ENCODE data around the gene UBAC1. TPM values are rescaled to one million over a fixed set of nuclear protein-coding genes. Genes with fewer than 3 reads are reported as not detected.

The UBAC1 gene
- total and polyA plus RNA-seq, 9 of the 15 experiments (the other 6 are each of a cell fraction or from before 2014, with no cell fraction given), result 94.0 to 399 (median 228) TPM

DNA sequence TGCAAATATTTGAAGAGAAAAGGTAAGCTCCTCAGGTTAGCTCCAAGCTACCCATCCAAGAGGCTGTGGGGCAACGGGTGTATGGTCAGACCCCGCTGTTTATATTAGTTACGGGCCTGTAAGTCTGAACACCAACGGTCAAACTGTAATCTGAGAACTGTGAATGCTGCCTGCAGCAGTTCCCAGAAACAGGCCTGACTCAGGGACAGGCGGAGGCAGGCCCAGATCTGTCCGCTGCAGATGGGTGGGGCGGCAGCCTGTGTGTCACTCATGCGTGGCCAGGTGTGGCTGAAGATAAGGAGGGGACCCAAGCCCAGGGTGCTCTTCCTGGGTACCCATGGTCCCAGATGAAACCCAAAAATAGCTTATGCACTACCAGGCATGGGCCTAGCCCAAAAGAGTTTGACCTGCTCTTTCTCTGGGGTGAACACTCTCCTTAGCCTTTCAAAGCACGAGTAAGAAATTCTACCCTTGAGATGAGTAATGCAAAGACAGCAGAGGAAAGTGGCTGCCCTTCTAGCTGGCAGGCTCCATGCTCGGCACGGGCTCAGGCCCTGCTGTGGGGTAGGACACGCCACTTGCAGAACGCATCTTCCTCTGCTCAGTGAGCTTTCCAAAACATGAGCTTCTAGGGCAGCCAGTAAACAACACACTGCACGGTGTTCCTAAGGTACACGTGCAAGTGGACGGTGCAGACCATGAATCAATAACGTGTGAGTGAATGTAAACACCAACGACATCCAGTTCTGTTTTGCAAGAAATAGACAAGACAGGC lies 9.1 kb downstream of the UBAC1 start (continued):
- TF ChIP-seq PHF21A (IDR thresholded peaks at IDR 0.05; ENCODE audit: borderline replicate concordance, low read depth), result no peak
- TF ChIP-seq SLC30A9 (CRISPR knock-in tag; IDR thresholded peaks at IDR 0.05), result no peak
- no peak for TF ChIP-seq USF2 (CRISPR knock-in tag; IDR thresholded peaks at IDR 0.05)
- peak; percentile 99 for TF ChIP-seq KLF16 (IDR thresholded peaks at IDR 0.05)
- TF ChIP-seq ZNF436 (CRISPR knock-in tag; IDR thresholded peaks at IDR 0.05), result no peak
- TF ChIP-seq BRD9 (IDR thresholded peaks at IDR 0.05; ENCODE audit: low read depth, partially characterized antibody), result peak; percentile 39
- TF ChIP-seq TBL1XR1 (IDR thresholded peaks at IDR 0.05; ENCODE audit: low read length in 2 of 2), result peak; percentile 92 to 99; a peak in 3 of 4 replicates
- TF ChIP-seq, protein P1, sequence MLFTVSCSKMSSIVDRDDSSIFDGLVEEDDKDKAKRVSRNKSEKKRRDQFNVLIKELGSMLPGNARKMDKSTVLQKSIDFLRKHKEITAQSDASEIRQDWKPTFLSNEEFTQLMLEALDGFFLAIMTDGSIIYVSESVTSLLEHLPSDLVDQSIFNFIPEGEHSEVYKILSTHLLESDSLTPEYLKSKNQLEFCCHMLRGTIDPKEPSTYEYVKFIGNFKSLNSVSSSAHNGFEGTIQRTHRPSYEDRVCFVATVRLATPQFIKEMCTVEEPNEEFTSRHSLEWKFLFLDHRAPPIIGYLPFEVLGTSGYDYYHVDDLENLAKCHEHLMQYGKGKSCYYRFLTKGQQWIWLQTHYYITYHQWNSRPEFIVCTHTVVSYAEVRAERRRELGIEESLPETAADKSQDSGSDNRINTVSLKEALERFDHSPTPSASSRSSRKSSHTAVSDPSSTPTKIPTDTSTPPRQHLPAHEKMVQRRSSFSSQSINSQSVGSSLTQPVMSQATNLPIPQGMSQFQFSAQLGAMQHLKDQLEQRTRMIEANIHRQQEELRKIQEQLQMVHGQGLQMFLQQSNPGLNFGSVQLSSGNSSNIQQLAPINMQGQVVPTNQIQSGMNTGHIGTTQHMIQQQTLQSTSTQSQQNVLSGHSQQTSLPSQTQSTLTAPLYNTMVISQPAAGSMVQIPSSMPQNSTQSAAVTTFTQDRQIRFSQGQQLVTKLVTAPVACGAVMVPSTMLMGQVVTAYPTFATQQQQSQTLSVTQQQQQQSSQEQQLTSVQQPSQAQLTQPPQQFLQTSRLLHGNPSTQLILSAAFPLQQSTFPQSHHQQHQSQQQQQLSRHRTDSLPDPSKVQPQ (CRISPR knock-in tag; IDR thresholded peaks at IDR 0.05; ENCODE audit: borderline replicate concordance), result peak; percentile 63; the same call in 1 of the 2 replicates
- peak; percentile 94; the same call in 1 of the 2 replicates for TF ChIP-seq TARDBP (IDR thresholded peaks at IDR 0.05)
- TF ChIP-seq CC2D1A (IDR thresholded peaks at IDR 0.05), result peak; percentile 95
- TF ChIP-seq TBP (optimal IDR thresholded peaks at IDR 0.05; ENCODE audit: low read depth, low read length), result peak; percentile 41
- peak in 1 of 2 experiments; percentile 84 for TF ChIP-seq AFF1 (IDR thresholded peaks at IDR 0.05; ENCODE audit: low read depth in 1 of 2, partially characterized antibody in 2 of 2)
- TF ChIP-seq XRCC3 (IDR thresholded peaks at IDR 0.05), result no peak
- TF ChIP-seq, protein P2, sequence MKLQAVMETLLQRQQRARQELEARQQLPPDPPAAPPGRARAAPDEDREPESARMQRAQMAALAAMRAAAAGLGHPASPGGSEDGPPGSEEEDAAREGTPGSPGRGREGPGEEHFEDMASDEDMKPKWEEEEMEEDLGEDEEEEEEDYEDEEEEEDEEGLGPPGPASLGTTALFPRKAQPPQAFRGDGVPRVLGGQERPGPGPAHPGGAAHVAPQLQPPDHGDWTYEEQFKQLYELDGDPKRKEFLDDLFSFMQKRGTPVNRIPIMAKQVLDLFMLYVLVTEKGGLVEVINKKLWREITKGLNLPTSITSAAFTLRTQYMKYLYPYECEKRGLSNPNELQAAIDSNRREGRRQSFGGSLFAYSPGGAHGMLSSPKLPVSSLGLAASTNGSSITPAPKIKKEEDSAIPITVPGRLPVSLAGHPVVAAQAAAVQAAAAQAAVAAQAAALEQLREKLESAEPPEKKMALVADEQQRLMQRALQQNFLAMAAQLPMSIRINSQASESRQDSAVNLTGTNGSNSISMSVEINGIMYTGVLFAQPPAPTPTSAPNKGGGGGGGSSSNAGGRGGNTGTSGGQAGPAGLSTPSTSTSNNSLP (IDR thresholded peaks at IDR 0.05; ENCODE audit: borderline replicate concordance, low read depth, low read length), result peak; percentile 85; the same call in 1 of the 2 replicates
- no peak for TF ChIP-seq ZNF668 (CRISPR knock-in tag; IDR thresholded peaks at IDR 0.05)
- peak; percentile 73 for TF ChIP-seq HIVEP1 (CRISPR knock-in tag; IDR thresholded peaks at IDR 0.05)
- no peak for TF ChIP-seq HINFP (tag; conservative IDR thresholded peaks at IDR 0.05; ENCODE audit: low read depth)
